ENCODE results near the gene KHDC1L.
"Not testable (repeated sequence)": the region's sequence is repeated elsewhere in the genome, so short reads cannot be mapped to it uniquely, and the experiment has no call there.

KHDC1L gene

GRCh38 chr6:73225396-73225795 is at the start of gene KHDC1L:
KHDC1L (minus strand) TSS chr6:73225496; CDS start chr6:73225408, 88 bp downstream.
- no peak for DNase-seq (ENCODE audit: low read depth in 2 of 2)

GRCh38 chr6:73269296-73269695 is 44.0 kb upstream of the KHDC1L start:
- not testable (repeated sequence) for DNase-seq (ENCODE audit: low read depth in 2 of 2)

GRCh38 chr6:73268896-73269295 is 43.6 kb upstream of the KHDC1L start:
- not testable (repeated sequence) for DNase-seq (ENCODE audit: low read depth in 2 of 2)

- DNase-seq (ENCODE audit: low read depth in 2 of 2) = no peak
Measured at GRCh38 chr6:73264446-73264845, 39.1 kb upstream of the KHDC1L start.

GRCh38 chr6:73263570-73263909 is 38.2 kb upstream of the KHDC1L start:
- DNase-seq (ENCODE audit: low read depth in 2 of 2) = no peak

- peak; percentile 16 to 19 for DNase-seq (ENCODE audit: low read depth in 2 of 2)
Measured at GRCh38 chr6:73262671-73263569, 37.6 kb upstream of the KHDC1L start, which contains the start of gene KHDC1. KHDC1 (minus strand) TSS chr6:73263196; CDS start chr6:73242517, 20,679 bp downstream.

GRCh38 chr6:73258721-73259120 is 33.4 kb upstream of the KHDC1L start:
- no peak for DNase-seq (ENCODE audit: low read depth in 2 of 2)

- not testable (repeated sequence) for DNase-seq (ENCODE audit: low read depth in 2 of 2)
Measured at GRCh38 chr6:73254323-73254722, 29.0 kb upstream of the KHDC1L start.

- no peak for DNase-seq (ENCODE audit: low read depth in 2 of 2)
Measured at GRCh38 chr6:73252703-73253102, 27.4 kb upstream of the KHDC1L start.

- no peak for DNase-seq (ENCODE audit: low read depth in 2 of 2)
Measured at GRCh38 chr6:73250016-73250415, 24.7 kb upstream of the KHDC1L start.

GRCh38 chr6:73248192-73248903 is 23.1 kb upstream of the KHDC1L start:
- DNase-seq (ENCODE audit: low read depth in 2 of 2) = no peak

GRCh38 chr6:73242001-73242400 is 16.7 kb upstream of the KHDC1L start:
- no peak for DNase-seq (ENCODE audit: low read depth in 2 of 2)

GRCh38 chr6:73240730-73241129 is 15.4 kb upstream of the KHDC1L start:
- no peak for DNase-seq (ENCODE audit: low read depth in 2 of 2)

GRCh38 chr6:73236144-73236750 is 11.0 kb upstream of the KHDC1L start:
- DNase-seq (ENCODE audit: low read depth in 2 of 2) = peak; percentile 85 to 91

GRCh38 chr6:73234733-73235132 is 9.4 kb upstream of the KHDC1L start:
- peak; percentile 50 to 52 for DNase-seq (ENCODE audit: low read depth in 2 of 2)

GRCh38 chr6:73233971-73234370 is 8.7 kb upstream of the KHDC1L start:
- not testable (repeated sequence) for DNase-seq (ENCODE audit: low read depth in 2 of 2)

- DNase-seq (ENCODE audit: low read depth in 2 of 2) = no peak
Measured at GRCh38 chr6:73233048-73233447, 7.8 kb upstream of the KHDC1L start.

GRCh38 chr6:73231986-73232391 is 6.7 kb upstream of the KHDC1L start:
- no peak for DNase-seq (ENCODE audit: low read depth in 2 of 2)

- no peak for DNase-seq (ENCODE audit: low read depth in 2 of 2)
Measured at GRCh38 chr6:73227606-73228255, 2.4 kb upstream of the KHDC1L start.

GRCh38 chr6:73216859-73217258 is 8.4 kb downstream of the KHDC1L start:
- no peak for DNase-seq (ENCODE audit: low read depth in 2 of 2)

- no peak for DNase-seq (ENCODE audit: low read depth in 2 of 2)
Measured at GRCh38 chr6:73209117-73209516, 16.2 kb downstream of the KHDC1L start.
